DMS53 treated with DMSO at 0.1 percent for 48 hours (cell line): ENCODE results near the gene DTNB.

Source experiments
- DNase-seq: peaks from one replicate; lab custom pipeline; 2025; ENCODE audit not compliant: unreplicated experiment; lab: John Stamatoyannopoulos, UW

Gene DTNB

DNA sequence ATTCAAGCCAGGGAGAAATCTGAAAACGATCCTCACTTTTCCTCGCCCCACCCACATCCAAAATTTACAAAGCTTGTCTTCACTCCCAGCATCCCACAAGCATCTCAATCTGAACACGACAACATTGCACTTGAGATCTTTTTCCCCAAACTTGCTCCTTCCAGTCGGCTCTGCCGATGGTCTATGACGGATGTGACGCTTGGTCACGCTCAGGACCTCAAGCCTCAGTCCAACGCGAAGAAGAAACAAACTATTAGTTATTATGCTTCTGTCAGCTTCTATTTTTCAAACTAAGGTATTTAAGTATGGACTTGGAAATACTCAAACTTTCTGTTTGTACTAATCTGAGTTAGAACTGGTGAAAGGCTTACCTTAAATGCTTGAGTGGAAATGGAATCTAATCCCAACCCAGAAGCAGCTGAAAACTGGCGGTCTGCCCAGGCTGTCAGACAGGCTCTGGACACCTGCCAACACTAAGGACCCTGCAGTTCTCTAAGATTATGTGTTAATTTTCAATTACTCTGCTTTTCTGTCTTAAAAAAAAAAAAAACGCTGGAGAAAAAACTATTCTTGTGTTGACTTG, 199.5 kb downstream of the DTNB start:
- peak; percentile 3 for DNase-seq

GRCh38 chr2:25473131-25473530, 200.2 kb downstream of the DTNB start:
- no peak for DNase-seq

DNA sequence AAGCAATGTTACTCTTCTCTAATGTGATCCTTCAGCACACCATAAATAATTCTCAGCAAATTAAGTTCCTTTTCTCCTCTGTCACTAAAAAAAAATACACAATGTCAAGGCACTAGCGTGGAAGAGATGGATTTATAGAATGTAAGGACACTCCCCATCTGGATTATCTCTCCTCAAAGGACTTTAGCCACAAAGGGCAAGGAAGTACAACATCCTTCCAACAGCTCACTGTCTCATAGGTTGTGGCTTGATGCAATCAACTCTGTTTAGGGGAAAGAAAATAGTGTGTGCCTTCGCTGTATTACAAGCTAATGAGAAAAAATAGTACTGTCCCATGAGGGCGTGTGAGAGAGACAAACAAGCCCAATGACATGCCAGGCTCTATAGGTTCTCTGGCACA, 202.6 kb downstream of the DTNB start:
- no peak for DNase-seq

DNA sequence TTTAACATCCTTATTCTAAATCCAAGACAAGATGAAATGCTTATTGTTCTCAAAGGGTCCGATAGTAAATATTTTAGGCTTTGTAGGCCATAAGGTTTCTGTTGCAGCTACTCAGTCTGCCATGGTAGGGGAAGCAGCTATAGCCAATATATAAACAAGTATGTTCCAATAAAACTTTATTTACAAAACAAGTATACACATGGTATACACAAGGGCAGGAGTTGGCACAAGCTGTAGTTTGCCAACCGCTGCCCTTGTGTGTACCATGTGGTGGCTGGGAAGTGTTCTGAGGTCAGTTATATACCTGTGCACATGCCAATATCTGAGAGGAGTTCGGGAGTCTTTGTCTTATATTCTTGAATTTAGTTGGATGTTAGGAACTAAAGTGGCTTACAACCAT, 205.6 kb downstream of the DTNB start:
- no peak for DNase-seq

GRCh38 chr2:25462021-25462420, 211.4 kb downstream of the DTNB start:
- no peak for DNase-seq

- DNase-seq: no peak
Measured at GRCh38 chr2:25460261-25460905, 213.0 kb downstream of the DTNB start.

GRCh38 chr2:25454824-25455611, 218.4 kb downstream of the DTNB start:
- no peak for DNase-seq

GRCh38 chr2:25453199-25453905, 220.0 kb downstream of the DTNB start:
- DNase-seq: no peak

GRCh38 chr2:25448808-25449207, 224.6 kb downstream of the DTNB start:
- no peak for DNase-seq

DNA sequence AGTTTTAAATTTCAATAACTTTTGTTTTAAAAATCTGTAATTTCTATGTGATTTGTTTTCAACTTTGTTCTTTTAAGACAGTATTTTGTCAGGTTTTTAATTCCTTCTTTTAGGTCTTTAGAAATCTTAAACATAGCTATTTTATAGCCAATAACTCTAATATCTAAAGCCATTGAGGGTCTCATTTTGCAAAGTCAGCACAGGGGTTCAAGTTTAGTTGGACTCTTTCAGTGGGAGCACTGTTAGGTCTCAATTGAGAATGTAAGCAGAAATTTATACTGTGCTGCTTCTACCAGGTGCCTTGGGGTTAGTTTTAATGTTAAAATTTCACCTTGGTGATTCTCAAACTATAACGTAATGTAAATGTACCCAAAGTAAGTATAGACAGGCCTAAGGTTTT, 226.4 kb downstream of the DTNB start:
- DNase-seq: no peak

DNA sequence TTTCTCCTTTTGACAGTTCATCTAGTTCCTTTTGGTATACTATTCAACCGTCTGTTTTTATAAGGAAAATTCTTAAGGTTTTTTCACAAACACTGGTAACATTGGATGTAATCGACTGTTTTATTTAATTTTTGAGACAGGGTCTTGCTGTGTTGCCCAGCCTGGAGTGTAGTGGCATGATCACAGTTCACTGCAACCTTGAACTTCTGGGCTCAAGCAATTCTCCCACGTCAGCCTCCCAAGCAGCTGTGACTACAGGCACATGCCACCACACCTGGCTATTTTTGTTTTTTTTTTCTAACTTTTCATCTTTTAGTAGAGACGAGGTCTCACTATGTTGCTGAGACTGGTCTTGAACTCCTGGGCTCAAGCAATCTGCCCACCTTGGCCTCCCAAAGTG, 227.3 kb downstream of the DTNB start:
- no peak for DNase-seq

GRCh38 chr2:25445464-25445863, 227.9 kb downstream of the DTNB start:
- no peak for DNase-seq

DNA sequence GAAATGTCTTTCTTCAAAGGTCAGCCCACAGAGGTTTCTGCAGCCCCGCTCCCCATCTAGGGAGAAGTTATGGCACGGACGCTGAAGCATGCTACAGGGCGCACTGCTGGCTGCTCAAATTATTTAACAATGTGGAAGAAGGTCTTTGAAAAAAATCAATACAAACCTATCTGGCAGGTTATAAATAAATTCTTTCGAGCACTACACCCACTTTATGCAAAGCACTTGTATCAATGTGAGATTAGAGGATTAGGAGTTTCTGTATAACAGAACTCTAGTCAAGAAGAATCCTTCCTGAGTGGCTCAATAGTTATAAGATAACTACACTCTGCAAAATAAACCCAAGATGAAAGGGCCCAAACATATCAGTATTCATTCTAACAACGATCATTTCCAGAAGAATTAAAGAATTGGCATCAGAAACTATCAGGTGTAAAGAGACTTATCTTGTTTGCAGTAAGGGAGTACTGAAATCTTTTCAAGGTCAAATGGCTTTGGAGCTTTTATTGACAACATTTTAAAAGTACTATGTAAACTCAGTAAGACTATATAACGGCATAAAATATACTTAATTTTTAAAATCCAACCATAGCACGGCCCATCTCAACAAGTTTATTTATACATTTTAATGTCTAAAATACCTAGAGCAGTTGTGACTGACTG, 228.6 kb downstream of the DTNB start:
- no peak for DNase-seq

DNA sequence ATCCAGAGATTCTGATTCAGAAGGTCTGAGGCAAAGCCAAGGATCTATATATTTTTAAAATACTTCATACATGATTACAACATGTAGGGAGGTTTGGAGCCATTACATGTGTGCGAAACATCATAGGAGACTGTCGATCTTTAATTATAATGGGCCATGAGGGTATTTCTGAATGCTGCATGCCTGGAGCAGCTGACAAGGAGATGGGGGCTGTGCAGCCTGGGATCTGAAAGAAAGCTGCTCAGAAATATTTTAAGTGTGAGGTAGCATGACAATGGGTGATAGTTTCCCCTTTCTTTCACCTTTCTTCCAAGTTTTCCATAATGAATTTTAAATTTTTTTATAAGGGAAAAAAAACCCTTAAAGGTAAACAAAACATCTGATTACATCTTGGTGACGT, 229.6 kb downstream of the DTNB start:
- DNase-seq: no peak

DNA sequence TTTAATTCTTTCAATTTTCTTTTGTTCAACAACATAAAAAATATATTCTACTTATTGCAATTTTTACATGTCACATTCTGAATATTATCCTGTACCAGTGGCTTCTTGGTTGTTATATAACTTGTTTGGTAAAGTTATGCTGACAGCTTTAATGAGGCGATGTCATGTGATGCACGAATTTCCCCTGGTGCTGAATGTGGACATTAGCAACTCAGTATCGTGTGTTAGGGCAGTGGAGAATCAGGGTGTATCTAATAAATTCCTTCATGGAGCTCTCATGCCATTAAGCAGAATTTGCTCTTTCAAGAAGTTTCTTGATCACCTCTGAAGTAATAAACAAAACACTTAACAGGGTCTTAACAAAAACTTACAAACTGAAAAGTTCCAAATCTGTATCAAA, 232.0 kb downstream of the DTNB start:
- DNase-seq: no peak

DNA sequence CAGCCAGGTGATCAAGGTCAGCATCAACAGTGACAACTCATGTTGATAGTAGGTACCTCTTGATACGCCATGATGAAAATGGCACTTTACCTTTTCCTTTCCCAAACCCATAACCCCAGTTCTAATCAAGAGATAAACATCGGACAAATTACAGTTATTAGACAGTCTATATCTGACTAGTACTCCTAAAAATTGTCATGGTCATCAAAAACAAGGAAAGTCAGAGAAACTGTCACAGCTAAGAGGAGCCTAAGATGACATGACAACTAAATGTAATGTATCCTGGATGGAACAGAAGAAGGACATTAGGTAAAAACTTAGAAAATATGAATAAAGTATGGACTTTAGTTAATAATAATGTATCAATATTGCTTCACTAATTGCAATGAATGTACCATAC, 234.6 kb downstream of the DTNB start:
- no peak for DNase-seq

DNA sequence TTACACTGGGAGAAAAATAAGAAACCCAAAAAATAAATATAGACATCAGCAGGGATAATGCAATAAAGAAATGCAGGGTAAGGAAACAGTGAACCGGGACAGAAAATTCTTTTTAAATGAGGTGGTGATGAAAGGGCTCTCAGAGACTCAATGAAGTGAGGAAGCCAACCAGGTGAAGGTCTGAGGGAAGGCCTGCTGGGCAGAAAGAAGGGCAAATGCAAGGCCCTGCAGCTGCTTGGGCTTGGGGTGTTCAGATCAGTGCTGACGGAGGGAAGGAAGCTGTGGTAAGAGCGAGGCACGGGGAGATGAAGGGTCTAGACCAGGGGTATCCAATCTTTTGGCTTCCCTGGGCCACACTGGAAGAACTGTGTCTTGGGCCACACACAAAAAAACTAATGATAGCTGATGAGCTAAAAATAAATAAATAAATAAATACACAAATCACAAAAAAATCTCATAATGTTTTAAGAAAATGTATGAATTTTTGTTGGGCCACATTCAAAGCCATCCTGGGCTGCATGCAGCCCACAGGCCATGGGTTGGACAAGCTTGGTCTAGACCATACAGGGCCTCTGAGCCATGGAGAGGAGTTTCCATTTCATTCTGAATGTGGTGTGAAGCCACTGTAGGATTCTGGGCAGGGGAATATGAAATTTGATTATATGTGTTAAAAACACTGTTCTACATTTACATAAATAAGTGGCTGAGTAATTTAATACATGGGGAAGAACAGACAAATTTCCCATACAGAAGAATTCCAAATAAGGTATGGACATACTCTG, 235.3 kb downstream of the DTNB start:
- no peak for DNase-seq

DNA sequence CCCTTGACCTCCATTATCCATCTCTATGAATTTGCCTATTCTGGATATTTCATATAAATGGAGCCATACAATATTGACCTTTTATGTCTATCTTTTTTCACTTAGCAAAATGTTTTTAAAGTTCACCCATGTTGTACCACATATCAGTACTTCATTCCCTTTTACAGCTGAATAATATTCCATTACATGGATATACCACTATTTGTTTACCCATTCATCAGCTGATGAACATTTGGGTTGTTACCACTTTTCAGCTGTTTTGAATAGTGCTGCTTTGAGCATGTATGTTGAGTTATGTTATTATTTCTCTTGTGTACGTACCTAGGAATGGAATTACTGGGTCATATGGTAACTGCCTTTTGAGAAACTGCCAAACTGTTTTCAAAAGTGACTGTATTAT, 238.0 kb downstream of the DTNB start:
- no peak for DNase-seq

DNA sequence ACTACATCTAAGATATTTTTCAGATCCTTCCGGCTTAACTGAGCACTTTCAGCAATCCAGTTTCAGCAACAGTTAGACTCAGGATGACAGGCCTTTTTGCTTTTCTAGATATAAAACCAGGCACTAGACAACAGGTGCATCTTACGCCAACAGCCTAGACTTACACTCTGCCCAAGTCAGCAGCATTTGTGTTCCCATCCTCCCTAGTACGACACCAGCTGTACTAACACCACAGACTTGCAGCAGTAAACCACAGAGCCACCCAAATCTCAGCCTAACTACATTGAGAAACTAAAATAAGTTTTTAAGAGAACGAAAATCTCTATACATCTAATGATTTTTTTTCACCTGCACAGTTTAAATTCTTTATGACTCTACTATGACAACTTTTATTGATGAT, 241.8 kb downstream of the DTNB start:
- no peak for DNase-seq

GRCh38 chr2:25430556-25430955, 242.8 kb downstream of the DTNB start:
- no peak for DNase-seq

- DNase-seq: no peak
Measured at GRCh38 chr2:25426326-25426725, 247.1 kb downstream of the DTNB start.
